ENCODE results near the gene RAB17.

Gene RAB17

GRCh38 chr2:237547841-237548416, 42.6 kb downstream of the RAB17 start:
- H3K4me3 ChIP-seq (ENCODE audit: low read length): no peak overlapping the region

DNA sequence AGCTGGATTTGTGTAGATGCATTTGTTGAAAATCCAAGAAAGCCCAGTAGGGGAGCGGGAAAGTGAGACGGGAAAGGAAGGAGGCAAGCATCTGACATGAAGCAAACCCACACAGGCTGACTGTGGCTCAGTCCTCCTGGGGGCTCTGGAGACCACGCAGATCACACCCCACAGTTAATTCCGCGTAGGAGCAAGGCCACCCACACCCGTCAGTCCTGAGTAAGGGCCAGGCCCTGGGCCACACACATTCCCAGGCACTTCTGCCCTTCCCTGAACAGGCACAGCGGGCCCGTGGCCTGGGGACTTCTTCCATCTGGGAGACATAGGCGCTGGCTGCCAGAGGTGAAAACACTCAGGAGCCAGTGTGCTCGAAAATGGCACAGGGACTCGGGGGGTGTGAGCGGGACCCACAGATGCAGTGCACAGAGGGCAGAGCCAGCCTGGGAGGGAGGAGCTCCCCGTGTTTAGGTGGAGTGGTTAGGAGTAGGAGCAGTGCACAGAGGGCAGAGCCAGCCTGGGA, 43.6 kb downstream of the RAB17 start:
- Histone ChIP-seq H3K27me3 (ENCODE audit: insufficient read depth, low read length) (peaks cover 5% of the 10 kb centered on the region), H2AFZ (ENCODE audit: low read depth, low read length) (no peak overlapping the region), H3K4me1 (ENCODE audit: insufficient read depth, low read length) (no peaks in the 10 kb centered on the region), H3K4me3 (ENCODE audit: low read length) (no peak overlapping the region), H3K9me3 (ENCODE audit: low read length) (no peaks in the 10 kb centered on the region), H3K36me3 (ENCODE audit: insufficient read depth, low read length) (no peaks in the 10 kb centered on the region)

More at GRCh38 chr2:237547841-237548416, 42.6 kb downstream of the RAB17 start:
- Histone ChIP-seq H3K27me3 (ENCODE audit: insufficient read depth, low read length) (peaks cover 5% of the 10 kb centered on the region), H2AFZ (ENCODE audit: low read depth, low read length) (no peak overlapping the region), H3K36me3 (ENCODE audit: insufficient read depth, low read length) (no peaks in the 10 kb centered on the region), H3K9me3 (ENCODE audit: low read length) (no peaks in the 10 kb centered on the region), H3K4me1 (ENCODE audit: insufficient read depth, low read length) (no peaks in the 10 kb centered on the region)

- H3K27me3 ChIP-seq (ENCODE audit: insufficient read depth, low read length): peaks cover 5% of the 10 kb centered on the region
- no peaks in the 10 kb centered on the region for H3K9me3 ChIP-seq (ENCODE audit: low read length)
- no peaks in the 10 kb centered on the region for H3K36me3 ChIP-seq (ENCODE audit: insufficient read depth, low read length)
- no peaks in the 10 kb centered on the region for H3K4me1 ChIP-seq (ENCODE audit: insufficient read depth, low read length)
- H3K4me3 ChIP-seq (ENCODE audit: low read length): no peak overlapping the region
- H2AFZ ChIP-seq (ENCODE audit: low read depth, low read length): no peak overlapping the region
These were observed 44.3 kb downstream of the RAB17 start for GRCh38 chr2:237546040-237546875.

DNA sequence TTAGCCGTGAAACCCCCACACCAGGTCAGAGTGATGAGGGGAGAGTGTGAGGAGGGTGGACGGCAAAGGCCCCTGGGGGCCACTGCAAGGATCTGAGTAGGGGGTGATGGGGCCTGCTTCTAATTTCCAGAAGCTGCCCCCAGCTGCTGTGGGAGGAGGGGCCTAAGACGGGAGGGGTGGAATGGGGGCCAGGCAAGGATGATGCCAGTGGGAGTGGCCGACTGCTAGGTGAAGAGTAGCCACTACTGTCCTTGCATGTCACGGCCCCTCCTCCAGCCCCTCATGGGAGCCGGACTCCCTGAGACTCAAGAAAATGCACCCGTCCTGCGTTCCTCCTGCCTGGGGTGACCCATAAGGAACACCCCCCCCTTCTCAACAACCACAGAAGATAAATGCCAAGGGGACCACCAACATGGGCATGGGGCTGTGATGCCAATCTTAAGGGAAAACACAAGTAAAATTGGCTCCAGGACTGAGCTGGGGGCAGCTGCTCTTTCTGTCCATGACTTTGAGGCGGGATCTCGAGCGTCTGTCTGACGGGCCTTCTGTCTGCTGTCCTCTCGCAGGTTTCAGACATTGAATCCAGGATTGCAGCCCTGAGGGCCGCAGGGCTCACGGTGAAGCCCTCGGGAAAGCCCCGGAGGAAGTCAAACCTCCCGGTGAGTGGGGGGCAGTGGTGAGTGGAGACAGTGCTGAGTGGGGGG, 48.4 kb downstream of the RAB17 start:
- Histone ChIP-seq H3K4me1 (ENCODE audit: insufficient read depth, low read length) (no peaks in the 10 kb centered on the region), H3K36me3 (ENCODE audit: insufficient read depth, low read length) (no peaks in the 10 kb centered on the region), H3K27me3 (ENCODE audit: insufficient read depth, low read length) (peaks cover 7% of the 10 kb centered on the region), H3K4me3 (ENCODE audit: low read length) (no peak overlapping the region), H3K9me3 (ENCODE audit: low read length) (no peaks in the 10 kb centered on the region), H2AFZ (ENCODE audit: low read depth, low read length) (no peak overlapping the region)

- Histone ChIP-seq H3K36me3 (ENCODE audit: insufficient read depth, low read length) (no peaks in the 10 kb centered on the region), H3K9me3 (ENCODE audit: low read length) (no peaks in the 10 kb centered on the region), H3K4me3 (ENCODE audit: low read length) (no peak overlapping the region), H3K4me1 (ENCODE audit: insufficient read depth, low read length) (no peaks in the 10 kb centered on the region), H2AFZ (ENCODE audit: low read depth, low read length) (no peak overlapping the region), H3K27me3 (ENCODE audit: insufficient read depth, low read length) (peaks cover 11% of the 10 kb centered on the region)
These were observed 49.3 kb downstream of the RAB17 start for GRCh38 chr2:237541243-237541642.

GRCh38 chr2:237540823-237541222, 49.7 kb downstream of the RAB17 start:
- no peaks in the 10 kb centered on the region for H3K36me3 ChIP-seq (ENCODE audit: insufficient read depth, low read length)
- H3K27me3 ChIP-seq (ENCODE audit: insufficient read depth, low read length): peaks cover 11% of the 10 kb centered on the region
- H3K9me3 ChIP-seq (ENCODE audit: low read length): no peaks in the 10 kb centered on the region
- H3K4me1 ChIP-seq (ENCODE audit: insufficient read depth, low read length): no peaks in the 10 kb centered on the region
- H3K4me3 ChIP-seq (ENCODE audit: low read length): no peak overlapping the region
- H2AFZ ChIP-seq (ENCODE audit: low read depth, low read length): no peak overlapping the region

GRCh38 chr2:237540223-237540775, 50.2 kb downstream of the RAB17 start:
- no peaks in the 10 kb centered on the region for H3K9me3 ChIP-seq (ENCODE audit: low read length)
- no peaks in the 10 kb centered on the region for H3K36me3 ChIP-seq (ENCODE audit: insufficient read depth, low read length)
- H3K27me3 ChIP-seq (ENCODE audit: insufficient read depth, low read length): peaks cover 11% of the 10 kb centered on the region
- H3K4me3 ChIP-seq (ENCODE audit: low read length): no peak overlapping the region
- H2AFZ ChIP-seq (ENCODE audit: low read depth, low read length): no peak overlapping the region
- H3K4me1 ChIP-seq (ENCODE audit: insufficient read depth, low read length): no peaks in the 10 kb centered on the region

- Histone ChIP-seq H3K27me3 (ENCODE audit: insufficient read depth, low read length) (peaks cover 11% of the 10 kb centered on the region), H3K4me1 (ENCODE audit: insufficient read depth, low read length) (no peaks in the 10 kb centered on the region), H3K9me3 (ENCODE audit: low read length) (no peaks in the 10 kb centered on the region), H2AFZ (ENCODE audit: low read depth, low read length) (no peak overlapping the region), H3K4me3 (ENCODE audit: low read length) (no peak overlapping the region), H3K36me3 (ENCODE audit: insufficient read depth, low read length) (no peaks in the 10 kb centered on the region)
These were observed 50.9 kb downstream of the RAB17 start for GRCh38 chr2:237539681-237540080.

DNA sequence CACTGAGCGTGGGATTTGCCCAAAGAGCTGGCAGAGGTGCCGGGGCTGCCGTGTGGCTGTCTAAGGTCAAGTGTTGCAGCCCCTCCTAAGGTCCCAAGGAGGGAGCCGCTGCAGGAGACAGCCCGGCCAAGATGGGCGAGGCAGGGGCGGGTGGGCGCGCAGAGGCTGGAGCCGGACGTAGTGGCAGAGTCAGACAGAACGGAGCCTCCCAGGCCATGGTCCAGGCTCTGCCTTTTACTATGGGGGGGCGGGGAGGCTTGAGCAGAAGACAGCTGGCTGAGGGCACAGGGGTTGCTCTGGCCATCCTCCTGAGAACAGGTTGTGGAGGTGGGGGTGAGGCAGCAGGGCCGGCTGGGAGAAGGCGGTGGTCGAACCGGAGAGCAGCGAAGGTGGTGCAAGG, 51.6 kb downstream of the RAB17 start:
- Histone ChIP-seq H3K4me3 (ENCODE audit: low read length) (no peak overlapping the region), H3K27me3 (ENCODE audit: insufficient read depth, low read length) (peaks cover 11% of the 10 kb centered on the region), H3K4me1 (ENCODE audit: insufficient read depth, low read length) (no peaks in the 10 kb centered on the region), H3K9me3 (ENCODE audit: low read length) (no peaks in the 10 kb centered on the region), H3K36me3 (ENCODE audit: insufficient read depth, low read length) (no peaks in the 10 kb centered on the region), H2AFZ (ENCODE audit: low read depth, low read length) (no peak overlapping the region)

DNA sequence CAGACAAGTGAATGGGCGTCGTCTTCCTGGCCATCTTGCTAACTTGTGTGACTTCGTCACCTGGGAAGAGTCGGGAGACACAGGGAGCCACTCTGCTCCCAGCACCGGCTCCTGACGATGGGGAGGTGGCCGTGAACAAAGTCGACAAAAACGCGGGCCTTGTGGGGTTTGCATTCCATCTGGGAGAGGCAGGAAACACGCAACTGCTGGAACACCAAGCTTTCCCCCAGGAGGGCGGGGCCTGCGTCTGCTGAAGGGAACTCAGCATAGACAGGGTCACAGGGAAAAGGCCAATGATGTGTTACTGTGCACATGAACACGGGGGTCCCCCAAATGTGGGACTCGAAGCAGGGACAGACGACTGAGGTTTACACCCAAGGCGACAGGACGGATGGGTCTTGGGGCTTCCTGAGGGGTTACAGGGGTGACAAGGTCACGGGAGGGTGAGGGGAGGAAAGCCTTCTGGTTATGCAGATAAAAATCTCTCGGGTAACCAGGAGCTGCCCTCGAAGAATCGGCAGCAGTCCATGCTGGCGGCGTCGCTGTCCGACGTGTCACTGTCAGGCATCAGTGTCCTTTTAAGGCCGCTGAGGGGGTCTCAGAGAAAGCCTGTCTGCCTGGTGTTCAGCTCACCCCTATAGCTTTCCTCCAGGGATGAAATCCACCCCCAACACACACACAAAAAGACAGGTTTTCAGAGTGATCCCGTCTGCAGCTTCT, 52.4 kb downstream of the RAB17 start:
- Histone ChIP-seq H2AFZ (ENCODE audit: low read depth, low read length) (no peak overlapping the region), H3K27me3 (ENCODE audit: insufficient read depth, low read length) (peaks cover 11% of the 10 kb centered on the region), H3K36me3 (ENCODE audit: insufficient read depth, low read length) (no peaks in the 10 kb centered on the region), H3K4me1 (ENCODE audit: insufficient read depth, low read length) (no peaks in the 10 kb centered on the region), H3K4me3 (ENCODE audit: low read length) (no peak overlapping the region), H3K9me3 (ENCODE audit: low read length) (no peaks in the 10 kb centered on the region)

DNA sequence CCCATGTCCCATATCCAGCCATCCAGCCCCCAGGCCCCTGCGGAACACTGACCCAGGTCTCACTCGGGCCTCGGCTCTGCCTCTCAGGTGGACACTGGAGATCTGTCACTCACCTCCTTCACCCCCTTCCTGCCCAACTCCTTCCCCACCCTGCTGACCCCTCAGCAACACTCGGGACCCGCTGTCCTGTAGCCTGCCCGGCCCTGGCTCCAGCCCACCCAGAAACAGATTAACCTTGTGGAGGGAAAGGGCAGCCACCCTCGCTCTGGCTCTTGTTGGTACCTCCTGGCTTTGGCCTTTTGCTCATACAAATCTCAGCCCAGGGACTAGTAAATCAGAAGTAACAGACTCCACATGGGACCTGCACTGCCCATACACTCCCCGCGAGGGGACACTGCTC, 53.9 kb downstream of the RAB17 start:
- Histone ChIP-seq H2AFZ (ENCODE audit: low read depth, low read length) (no peak overlapping the region), H3K9me3 (ENCODE audit: low read length) (no peaks in the 10 kb centered on the region), H3K36me3 (ENCODE audit: insufficient read depth, low read length) (no peaks in the 10 kb centered on the region), H3K27me3 (ENCODE audit: insufficient read depth, low read length) (peaks cover 14% of the 10 kb centered on the region), H3K4me3 (ENCODE audit: low read length) (no peak overlapping the region), H3K4me1 (ENCODE audit: insufficient read depth, low read length) (no peaks in the 10 kb centered on the region)

- Histone ChIP-seq H3K4me3 (ENCODE audit: low read length) (no peak overlapping the region), H3K4me1 (ENCODE audit: insufficient read depth, low read length) (no peaks in the 10 kb centered on the region), H3K9me3 (ENCODE audit: low read length) (no peaks in the 10 kb centered on the region), H3K27me3 (ENCODE audit: insufficient read depth, low read length) (peaks cover 14% of the 10 kb centered on the region), H3K36me3 (ENCODE audit: insufficient read depth, low read length) (no peaks in the 10 kb centered on the region), H2AFZ (ENCODE audit: low read depth, low read length) (no peak overlapping the region)
These were observed 54.5 kb downstream of the RAB17 start for GRCh38 chr2:237536083-237536415.
